Smooth muscle cell of the brain vasculature (primary cell): ENCODE measurements around the gene KAZN.
"Not testable (repeated sequence)": the region's sequence is repeated elsewhere in the genome, so short reads cannot be mapped to it uniquely, and the experiment has no call there.

Experiments
- DNase-seq: peaks from one replicate; pipeline ENCODE4 v3.0.0-alpha.2; 2012; ENCODE audit warnings: low read depth, low spot score

Gene KAZN

DNA sequence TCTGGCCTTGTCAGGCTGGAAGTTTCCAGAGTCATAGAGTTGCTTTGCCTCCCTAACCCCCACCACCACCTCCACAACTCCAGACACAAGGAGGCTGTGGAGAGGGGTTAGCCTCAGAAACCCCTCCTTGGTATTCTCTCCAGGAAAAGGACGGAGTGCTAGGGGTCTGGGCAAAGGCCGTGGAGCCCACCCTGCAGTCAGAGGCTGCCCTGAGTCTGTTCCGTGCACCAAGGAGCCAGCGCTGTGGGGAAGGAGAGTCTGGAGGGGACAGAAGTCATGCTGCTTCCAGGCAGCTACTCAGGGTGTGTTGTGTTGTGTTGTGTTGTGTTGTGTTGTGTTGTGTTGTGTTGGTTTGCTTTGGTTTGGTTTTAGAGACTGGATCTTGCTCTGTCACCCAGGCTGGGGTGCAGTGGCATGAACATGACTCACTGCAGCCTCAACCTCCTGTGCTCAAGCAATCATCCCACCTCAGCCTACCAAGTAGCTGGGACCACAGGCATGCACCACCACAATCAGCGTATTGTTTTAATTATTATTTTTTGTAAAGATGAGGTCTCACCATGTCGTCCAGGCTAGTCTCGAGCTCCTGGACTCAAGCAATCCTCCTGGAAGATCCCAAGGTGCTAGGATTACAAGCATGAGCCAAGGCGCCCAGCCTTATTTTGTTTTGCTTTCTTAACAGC, 432.9 kb downstream of the KAZN start:
- DNase-seq = no peak

DNA sequence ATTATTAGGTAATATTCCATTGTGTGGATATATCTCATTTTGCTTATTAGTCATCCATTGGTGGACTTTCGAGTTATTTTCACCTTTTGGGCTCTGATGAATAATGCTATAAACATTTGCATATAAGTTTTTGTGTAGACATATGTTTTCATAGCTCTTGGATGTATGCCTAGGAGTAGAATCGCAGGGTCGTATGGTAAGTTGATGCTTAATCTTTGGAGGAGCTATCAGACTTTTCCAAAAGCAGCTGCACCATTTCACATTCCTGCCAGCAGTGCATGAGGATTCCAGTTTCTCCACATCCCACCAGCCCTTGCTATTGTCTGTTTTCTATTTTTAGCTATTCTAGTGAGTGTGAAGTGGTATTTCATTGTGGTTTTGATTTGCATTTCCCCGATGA, 434.8 kb downstream of the KAZN start:
- DNase-seq = no peak

DNA sequence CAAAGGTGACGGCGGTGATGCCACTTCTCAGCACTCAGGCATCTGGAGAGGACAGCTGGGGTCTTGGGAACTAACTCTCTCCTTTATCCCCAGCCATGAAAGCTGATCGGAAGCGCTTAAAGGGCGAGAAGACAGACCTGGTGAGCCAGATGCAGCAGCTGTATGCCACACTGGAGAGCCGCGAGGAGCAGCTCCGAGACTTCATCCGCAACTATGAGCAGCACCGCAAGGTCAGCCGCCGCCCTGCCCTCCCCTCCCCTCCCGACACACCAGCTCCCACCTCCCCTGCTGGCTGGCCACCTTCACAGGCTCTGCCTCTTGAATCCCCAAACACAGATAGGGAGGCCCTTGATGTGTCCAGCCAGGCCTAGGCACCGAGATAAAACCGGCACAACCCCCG, 436.2 kb downstream of the KAZN start:
- DNase-seq = no peak

DNA sequence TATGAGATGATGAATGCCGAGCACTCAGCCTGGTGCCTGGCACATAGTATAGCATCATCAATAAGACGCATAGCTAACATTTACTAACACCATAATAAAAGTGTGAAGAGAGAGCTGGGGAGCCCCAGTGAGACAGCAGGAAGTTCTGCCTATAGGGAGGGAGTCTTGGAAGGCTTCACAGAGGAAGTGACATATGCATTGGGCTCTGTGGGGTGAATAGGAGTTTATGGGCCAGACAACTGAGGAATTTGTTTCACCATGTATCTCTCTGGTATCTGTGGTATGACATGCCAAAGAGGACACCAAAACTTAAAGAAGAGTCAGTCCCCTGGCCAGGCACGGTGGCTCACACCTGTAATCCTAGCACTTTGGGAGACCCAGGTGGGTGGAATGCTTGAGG, 436.8 kb downstream of the KAZN start:
- no peak for DNase-seq

DNA sequence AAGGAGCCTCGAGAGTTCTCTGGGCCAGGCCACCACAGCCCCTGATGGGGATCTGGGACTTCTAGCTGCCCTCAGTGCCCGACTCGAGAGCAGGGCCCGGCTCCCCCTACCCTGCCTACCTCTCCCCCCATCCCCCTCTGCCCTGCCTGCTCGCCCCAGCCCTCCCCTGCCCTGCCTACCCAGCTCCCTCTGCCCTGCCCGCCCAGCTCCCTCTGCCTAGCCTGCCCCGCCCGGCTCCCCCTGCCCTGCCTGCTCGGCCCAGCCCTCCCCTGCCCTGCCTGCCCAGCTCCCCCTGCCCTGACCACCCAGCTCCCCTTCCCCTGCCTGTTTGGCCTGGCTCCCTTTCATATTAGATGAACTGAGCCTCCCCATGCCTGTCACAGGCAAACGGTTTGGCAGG, 437.6 kb downstream of the KAZN start:
- no peak for DNase-seq

- DNase-seq = no peak
Measured at GRCh38 chr1:15038232-15039016, 439.9 kb downstream of the KAZN start.

- no peak for DNase-seq
Measured at GRCh38 chr1:15039017-15039648, 440.6 kb downstream of the KAZN start.

- no peak for DNase-seq
Measured at GRCh38 chr1:15039901-15040300, 441.4 kb downstream of the KAZN start.

- DNase-seq = not testable (repeated sequence)
Measured at GRCh38 chr1:15040685-15041084, 442.2 kb downstream of the KAZN start.

DNA sequence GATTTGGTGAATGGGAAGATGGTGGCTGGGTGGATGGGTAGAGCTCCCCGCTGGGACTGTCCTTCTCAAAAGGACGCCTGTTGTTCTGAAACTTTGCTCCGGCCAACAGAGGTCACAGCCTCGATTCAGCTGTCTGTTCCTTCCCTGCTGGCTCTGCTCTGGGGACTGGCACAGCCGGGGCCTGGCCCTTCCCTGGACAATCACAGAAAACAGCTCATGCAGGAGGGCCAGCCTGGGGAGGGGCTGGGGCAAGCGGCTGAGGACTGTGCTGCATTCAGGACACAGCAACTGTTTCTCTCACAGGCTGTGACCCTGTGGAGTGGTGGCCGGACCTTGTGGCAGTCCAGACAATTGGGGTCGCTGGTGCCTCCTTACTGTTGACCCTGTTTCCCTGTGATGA, 444.4 kb downstream of the KAZN start:
- DNase-seq = no peak

- DNase-seq = no peak
Measured at GRCh38 chr1:15043934-15044333, 445.4 kb downstream of the KAZN start.

GRCh38 chr1:15045123-15045522, 446.6 kb downstream of the KAZN start:
- no peak for DNase-seq

GRCh38 chr1:15046487-15047165, 448.1 kb downstream of the KAZN start:
- DNase-seq = peak; percentile 53

DNA sequence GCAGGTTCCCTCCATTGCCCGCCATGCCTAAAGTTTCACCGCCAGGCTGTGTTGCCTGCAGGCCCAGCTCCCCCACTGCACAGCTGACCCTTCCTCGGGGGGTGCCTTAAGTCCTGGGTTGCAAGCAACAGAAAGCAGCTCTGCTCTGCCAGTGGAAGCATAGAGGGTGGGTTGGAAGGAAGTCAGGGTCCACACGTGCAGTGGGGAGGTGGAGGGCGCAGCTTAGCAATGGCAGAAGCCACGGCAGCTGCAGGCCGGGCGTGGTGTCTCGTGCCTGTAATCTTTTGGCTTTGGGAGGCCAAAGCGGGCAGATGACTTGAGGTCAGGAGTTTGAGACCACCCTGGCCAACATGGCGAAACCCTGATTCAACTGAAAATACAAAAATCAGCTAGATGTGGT, 448.8 kb downstream of the KAZN start:
- DNase-seq = no peak

DNA sequence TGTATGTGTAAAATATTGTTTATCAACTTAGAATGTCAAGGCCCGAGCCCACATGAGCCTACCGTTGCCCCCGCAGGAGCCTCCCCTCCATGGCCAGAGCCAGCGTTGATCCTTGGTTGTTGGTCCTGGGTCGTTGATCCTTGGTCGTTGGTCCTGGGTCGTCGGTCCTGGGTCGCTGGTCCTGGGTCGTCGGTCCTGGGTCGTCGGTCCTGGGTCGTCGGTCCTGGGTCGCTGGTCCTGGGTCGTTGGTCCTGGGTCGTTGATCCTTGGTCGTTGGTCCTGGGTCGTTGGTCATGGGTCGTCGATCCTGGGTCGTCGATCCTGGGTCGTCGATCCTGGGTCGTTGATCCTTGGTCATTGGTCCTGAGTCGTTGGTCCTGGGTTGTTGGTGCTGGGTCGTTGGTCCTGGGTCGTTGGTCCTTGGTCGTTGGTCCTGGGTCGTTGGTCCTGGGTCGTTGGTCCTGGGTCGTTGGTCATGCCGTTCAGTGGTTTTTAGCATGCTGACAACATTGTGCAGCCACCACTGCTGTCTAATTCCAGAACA, 450.0 kb downstream of the KAZN start:
- no peak for DNase-seq

DNA sequence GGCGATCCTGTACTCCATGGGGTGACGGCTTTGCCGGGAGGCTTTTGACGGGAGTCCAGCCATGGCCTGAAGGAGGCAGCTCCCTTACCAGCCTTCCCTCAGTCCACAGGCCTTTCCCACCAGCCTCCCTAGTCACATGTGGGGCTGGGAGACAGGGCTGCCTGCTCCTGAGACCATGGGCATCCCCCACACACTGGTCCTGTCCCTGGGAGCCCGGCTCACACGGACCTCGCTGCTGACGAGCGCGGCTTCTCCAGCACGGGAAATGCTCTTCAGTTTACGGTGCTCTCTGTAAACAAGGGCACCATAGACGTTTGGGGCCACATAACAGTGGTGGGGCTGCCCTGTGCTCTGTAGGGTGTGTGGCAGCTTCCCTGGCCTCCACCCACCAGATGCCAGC, 450.6 kb downstream of the KAZN start:
- no peak for DNase-seq

DNA sequence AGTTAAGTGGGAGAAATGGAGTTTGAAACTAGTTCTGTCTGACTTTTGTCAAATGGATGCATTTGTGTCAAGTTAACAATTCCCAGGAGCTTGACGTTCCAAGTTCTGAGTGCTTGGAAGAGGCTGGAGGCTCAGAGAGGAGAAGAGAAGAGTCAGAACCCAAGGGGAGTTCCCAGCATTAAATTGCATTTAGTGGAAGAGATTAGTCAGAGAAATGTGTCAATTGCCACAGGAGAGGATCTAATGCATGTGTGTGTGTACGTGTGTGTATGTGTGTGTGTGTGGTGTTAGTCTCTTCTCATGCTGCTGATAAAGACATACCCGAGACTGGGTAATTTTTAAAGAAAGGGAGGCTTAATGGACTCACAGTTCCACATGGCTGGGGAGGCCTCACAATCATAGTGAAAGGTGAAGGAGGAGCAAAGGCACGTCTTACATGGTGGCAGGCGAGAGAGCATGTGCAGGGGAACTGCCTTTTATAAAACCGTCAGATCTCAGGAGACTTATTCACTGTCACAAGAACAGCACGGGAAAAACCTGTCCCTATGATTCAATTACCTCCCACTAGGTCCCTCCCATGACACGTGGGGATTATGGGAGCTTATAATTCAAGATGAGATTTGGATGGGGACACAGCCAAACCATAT, 453.5 kb downstream of the KAZN start:
- no peak for DNase-seq

DNA sequence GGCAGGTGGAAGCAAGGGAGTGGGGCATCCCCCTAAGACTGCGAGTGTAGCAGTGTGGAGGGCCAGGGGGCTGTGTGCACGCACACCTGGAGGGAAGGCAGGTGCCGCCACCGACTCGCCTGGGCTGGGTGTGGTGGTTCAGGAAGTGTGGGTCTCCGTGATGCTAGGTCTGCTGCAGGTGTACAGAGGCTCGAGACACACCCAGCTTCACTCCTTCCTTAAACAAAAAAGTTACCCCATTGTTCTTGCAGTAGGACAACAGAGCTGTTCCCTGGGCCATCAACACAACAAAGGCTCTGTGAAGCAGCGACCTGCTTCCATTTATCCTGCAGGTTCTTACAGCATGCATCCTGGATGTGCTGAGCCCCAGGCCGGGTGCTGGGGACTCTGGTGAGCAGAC, 454.7 kb downstream of the KAZN start:
- DNase-seq = no peak

GRCh38 chr1:15055736-15056415, 457.4 kb downstream of the KAZN start:
- no peak for DNase-seq

GRCh38 chr1:15056515-15057285, 458.2 kb downstream of the KAZN start:
- no peak for DNase-seq
